HG03521 (cell line): Measurements from ENCODE around the gene BRD2.
"Not testable (repeated sequence)": the region's sequence is repeated elsewhere in the genome, so short reads cannot be mapped to it uniquely, and the experiment has no call there.

ENCODE experiments used
- ATAC-seq: cut with Tn5 transposase; IDR thresholded peaks from one replicate; pipeline ENCODE4 v1.9.1; 2021; ENCODE audit warnings: mild to moderate bottlenecking, moderate library complexity; ENCODE audit not compliant: unreplicated experiment

Gene BRD2

DNA sequence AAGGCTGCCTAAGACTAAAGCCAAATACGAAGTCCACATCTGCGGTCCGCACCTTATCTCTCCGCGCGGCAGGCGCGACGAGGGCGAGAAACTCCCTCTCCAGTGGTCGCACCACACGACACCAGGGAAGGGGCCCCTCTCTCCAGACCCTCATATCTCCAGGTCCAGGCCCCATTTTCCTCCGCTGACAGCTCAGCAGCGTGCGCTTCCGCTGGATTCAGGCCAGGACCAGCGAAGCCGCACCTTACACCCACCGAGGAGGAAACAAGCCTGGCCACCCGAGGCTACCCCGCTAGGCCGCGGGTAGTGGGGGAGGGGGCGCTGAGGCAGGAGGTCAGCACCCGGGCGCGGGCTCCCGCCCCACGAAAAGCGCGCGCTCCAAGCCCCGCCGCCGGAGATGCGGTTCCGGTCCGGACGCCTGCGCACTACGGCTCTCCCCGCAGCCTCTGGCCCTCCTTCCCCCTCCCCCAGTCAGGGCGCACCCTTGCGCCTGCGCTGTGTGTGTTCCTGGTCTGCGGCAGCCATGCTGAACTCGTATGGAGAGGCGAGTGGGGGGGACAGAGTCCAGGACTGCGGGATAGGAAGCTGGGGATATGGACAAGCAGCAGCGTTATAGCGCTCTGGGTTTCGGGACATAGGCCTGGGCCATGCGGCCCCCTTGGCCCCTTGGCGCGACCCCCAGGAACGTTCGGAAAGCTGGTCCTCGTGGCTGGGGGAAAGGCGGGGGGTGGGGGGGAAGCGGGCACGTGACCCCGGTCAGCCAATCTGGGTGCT, at the start of gene BRD2:
BRD2 (plus strand) TSS at position 502 of the 774 bp plus-strand sequence. CDS start 4,305 bp downstream, outside the sequence.
- peak; percentile 36 for ATAC-seq

DNA sequence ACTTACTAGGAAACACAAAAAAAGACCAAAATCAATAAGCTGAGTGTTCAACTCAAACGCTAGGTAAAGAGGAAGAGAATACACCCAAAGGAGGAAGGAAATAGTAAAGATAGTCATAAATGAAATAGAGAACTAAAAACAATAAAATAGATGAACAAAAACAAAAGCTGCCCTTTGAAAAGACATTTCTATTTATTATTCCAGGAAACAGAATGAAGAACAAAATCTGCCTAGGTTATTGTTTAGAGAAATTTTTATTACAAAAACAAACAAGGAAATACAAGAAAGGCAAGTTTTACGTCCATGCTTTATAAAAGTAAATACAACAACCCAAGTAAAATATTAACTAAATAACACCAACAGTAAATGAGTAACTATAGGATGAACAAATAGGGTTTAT, 47.7 kb upstream of the BRD2 start:
- no peak for ATAC-seq

GRCh38 chr6:32922083-32922482, 46.3 kb upstream of the BRD2 start:
- no peak for ATAC-seq

DNA sequence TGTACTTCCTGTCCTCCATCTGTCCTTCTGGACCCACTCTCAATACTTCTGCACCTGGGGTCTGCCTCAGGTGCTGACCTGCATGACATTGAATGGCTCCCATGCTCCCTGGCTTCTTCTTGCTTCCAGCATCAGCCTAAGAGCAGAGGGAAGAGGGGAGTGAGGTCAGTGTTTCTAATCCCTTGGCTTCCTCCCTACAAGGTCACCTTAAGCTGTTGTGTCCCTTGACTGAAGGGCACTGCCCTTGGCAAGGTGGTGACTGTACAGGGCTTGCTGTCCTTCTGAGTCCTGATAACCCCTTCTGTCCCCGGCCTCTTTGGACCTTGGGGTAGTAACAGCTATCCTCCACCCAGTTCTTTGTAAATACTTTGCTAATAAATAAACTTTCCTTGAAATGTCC, 37.2 kb upstream of the BRD2 start:
- ATAC-seq: no peak

DNA sequence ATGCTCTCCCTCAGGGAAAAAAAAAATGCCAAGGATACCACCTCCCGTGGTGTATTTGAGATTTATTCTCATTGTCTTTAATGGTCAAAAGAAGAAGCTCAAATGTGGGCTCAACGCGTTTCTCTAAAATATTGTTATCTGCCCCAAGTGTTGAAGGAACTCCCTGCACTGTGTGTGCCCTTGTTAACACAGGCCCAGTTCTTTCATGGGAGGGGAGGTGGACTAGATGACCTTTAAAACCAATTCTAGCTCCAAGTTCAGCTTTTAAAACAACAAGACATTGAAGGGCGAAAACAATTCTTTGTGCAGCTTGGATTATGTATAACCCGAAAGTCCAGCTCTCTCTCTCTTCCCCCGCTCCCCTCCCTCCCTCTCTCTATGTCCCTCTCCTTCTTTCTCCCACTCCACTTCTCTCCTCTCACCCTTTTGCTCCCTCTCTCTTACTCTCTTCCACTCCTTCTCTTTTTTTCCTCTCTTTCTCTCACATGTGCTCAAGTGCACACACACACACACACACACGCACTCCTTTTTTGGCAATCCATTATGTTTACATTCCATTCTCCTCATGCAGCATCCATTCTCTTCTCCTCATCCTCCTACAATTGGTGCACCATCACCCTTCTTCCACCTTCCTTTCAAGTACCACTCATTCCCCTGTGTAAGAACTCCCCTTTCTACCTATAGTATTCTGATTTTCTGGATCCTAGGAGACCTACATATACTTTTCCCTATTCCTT, 36.1 kb upstream of the BRD2 start:
- ATAC-seq: no peak

GRCh38 chr6:32933661-32934085, 34.7 kb upstream of the BRD2 start:
- no peak for ATAC-seq

GRCh38 chr6:32935551-32936238, 32.7 kb upstream of the BRD2 start:
- no peak for ATAC-seq

DNA sequence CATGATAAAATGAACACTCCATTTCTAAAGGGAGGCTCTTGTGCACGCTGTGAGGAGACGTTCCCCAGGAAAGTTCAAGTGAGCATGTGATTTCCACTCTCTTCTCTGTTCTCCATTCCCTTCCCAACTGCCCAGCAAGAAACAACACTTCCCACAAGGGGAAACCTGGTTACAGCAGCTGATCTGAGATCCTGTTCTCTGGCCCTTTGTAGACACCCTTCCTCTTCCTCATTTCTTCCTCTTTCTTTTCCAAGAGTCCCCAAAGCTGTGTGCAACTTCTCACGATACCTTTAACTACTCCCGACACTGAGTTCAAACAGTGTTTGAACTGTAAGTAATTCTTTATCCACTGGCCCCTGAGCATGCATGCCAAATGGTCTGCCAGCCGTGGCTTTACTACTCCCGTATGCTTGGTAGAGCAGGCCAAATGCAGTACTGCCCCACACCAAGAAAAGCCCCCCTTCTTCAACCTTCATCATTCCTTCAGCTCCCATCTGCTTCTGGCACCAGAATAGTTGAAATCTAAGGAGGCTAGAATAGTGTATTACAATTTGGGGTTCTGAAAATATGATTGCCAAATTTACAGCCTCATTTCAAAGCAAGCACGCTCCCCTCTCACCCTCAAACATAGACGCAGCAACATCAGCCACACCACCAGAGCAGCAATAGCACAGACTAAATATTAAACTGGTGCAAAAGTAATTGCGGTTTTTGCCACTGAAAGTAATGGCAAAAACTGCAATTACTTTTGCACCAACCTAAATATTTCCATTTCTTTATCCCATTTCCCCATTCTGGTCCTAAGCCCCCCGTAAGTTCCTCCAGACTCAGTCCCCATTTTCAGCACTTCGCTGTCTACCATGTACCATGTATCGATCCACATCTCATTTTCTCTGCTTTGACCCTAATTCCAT, 31.9 kb upstream of the BRD2 start:
- no peak for ATAC-seq

DNA sequence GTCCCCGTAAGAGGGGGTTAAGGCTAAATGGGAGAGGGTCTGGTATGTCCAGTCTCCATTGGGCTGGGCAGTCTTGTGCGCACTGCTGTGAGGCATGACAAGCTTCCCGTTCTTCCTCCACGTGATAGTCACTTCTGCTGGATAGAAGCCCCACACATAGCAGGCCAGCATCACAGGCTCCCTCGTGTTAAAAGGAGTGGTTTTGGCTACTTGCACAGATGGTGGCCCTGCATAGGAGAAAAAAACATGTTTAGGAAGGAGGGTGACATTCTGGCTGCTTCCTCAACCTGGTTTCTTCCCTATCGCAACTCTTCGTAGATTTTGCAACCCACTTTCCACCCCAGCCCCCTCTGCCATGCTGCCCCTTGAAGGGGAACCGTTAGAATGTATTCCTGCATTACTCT, 31.2 kb upstream of the BRD2 start:
- ATAC-seq: no peak

GRCh38 chr6:32938494-32938893, 29.9 kb upstream of the BRD2 start:
- no peak for ATAC-seq

- ATAC-seq: peak; percentile 42
Observed at GRCh38 chr6:32940656-32941213, 27.7 kb upstream of the BRD2 start, which contains the start of gene HLA-DMB. HLA-DMB (minus strand) TSS chr6:32941028; CDS start chr6:32940807, 221 bp downstream.

DNA sequence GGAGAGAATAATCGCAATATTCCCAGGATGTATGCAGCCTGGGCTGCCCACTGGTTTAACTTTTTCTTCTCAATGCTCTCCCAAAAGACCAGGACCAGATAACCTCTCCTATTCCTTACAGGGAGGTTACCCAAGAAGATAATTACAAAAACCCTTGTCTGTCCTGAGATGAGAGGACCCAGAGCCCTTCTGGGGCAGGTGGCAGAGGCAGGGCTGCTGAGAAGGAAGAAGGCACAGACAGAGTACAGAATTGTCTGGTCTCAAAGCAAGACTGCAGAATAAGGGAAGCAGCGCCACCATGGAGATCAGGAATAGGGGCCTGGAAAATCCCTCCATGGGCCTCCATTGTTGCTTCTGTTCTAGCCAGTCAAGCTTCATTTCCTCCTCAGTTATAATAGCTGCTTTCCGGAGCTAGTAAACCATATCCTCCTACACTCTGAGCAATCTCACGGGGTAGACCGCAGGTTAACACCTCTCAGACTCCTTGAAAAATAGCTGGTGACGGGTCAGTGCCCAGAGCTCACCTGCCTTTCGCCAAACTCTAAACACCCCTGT, 27.1 kb upstream of the BRD2 start:
- ATAC-seq: peak; percentile 38

- ATAC-seq: not testable (repeated sequence)
Observed at GRCh38 chr6:32942555-32943123, 25.8 kb upstream of the BRD2 start.

DNA sequence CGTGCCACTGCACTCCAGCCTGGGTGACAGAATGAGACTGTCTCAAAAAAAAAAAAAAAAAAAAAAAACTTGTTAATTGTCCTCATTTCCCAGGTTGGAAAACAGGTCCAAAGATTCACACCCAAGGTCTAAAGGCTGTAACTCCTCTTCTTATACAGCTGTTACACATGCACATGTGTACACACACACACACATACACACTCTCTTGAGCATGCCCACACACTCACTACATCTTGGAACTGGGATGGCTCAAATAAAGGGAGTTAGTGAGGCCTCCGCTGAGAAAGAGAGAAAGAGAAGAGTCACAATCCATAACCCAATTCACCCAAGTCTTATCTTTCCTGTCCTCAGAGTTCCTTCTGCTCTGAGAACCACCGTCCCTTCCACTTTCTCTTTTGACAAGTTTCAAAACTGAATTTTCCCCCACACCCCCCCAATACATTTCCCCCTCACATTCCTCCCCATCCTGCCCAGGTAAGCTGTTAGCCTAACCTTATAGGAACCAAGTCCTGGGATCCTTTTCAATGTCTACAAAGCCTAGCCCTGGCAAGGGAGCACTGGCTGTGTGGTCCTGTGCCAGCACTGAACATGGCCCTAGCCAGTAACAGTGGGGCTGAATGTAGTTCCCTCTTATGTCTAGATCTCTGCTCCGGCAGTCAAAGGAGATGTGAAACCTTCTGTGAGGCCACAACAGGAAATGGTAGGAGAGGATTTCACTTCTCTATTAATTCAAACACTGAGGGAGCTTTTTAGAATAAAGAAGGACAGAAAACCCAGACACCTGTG, 24.3 kb upstream of the BRD2 start:
- peak; percentile 38 for ATAC-seq

- no peak for ATAC-seq
Observed at GRCh38 chr6:32945108-32945760, 23.2 kb upstream of the BRD2 start.

DNA sequence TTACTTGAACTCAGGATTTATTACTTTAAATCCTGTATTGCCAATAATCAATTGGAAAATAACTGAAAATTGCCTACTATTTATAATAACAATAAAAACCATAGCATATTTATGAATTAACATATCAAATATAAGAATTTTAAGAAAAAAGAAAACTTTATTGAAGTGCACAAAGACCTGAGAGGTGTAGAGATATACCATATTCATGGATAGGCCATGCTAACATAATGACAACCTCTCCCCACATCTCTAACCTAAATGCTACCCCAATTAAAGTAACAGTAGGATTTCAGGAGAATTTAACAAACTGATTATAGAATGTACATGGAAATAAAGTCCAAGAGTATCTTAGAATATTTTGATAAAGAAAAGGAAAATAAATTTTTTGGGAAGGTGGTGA, 22.4 kb upstream of the BRD2 start:
- no peak for ATAC-seq

DNA sequence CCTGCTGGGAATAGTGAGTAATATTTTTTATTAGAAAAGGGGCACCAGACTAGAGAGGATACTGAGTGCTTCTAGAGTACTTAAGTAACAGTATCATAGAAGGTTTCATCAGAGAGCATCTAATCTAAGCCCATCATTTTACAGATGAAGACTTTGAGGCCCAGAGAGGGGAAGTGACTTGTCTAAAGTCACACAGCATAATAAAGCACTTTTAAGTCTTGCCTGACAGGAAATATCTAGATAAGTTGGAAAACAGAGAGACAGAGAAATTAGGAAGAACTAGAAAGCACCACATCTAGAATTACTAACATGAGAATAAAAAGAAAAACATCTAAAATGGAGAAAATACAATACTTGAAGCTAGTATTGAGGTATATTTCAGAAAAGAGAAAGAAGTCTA, 21.5 kb upstream of the BRD2 start:
- ATAC-seq: no peak
